ENCODE measurements around the gene ARSI. TPM values are rescaled to one million over a fixed set of nuclear protein-coding genes. Genes with fewer than 3 reads are reported as not detected.

Gene ARSI
- total RNA-seq (2022; extraction: Qiagen RNA extraction; ENCODE audit: low read depth): 33.5 to 52.9 TPM (median 42.9 TPM) in 5 replicates

DNA sequence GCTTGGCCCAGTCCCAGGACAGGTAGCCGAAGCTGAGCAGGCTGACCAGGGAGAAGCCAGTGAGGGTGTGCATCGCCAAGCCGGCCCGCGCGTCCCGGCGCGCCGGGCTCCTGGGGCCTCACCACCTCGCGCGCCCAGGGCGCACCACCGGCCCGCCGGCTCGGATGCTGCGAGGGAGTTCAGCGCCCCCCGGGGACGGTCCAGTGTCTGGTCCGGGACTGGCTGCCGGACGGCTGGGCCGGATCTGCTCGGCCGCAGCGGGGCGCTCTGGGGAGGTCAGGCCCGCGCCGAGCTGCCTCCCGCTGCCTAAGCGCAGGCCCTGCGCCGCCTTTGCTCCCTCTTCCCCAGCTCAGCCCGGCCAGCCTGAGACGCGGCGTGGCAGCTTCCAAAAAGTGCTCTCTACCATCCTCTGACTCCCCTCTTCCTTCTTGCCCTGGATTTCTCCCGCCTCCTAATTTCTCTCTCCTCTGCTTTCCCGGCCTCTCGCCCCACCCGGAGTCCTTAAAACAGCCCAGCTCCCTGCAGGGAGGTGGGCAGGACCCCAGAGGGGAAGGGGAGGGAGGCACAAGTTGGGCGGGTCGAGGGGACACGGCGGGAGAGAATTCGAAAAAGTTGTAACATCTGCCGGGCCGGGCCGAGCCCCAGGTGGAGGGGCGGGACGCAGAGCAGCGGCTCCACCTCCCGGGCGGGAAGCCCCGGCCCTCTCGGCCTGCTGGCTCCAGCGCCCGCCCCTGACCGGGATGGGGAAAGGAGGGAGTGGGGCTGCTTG, at the start of gene ARSI:
ARSI (minus strand) TSS at position 605 of the 769 bp plus-strand sequence; CDS start at position 73, 532 bp downstream.

DNA sequence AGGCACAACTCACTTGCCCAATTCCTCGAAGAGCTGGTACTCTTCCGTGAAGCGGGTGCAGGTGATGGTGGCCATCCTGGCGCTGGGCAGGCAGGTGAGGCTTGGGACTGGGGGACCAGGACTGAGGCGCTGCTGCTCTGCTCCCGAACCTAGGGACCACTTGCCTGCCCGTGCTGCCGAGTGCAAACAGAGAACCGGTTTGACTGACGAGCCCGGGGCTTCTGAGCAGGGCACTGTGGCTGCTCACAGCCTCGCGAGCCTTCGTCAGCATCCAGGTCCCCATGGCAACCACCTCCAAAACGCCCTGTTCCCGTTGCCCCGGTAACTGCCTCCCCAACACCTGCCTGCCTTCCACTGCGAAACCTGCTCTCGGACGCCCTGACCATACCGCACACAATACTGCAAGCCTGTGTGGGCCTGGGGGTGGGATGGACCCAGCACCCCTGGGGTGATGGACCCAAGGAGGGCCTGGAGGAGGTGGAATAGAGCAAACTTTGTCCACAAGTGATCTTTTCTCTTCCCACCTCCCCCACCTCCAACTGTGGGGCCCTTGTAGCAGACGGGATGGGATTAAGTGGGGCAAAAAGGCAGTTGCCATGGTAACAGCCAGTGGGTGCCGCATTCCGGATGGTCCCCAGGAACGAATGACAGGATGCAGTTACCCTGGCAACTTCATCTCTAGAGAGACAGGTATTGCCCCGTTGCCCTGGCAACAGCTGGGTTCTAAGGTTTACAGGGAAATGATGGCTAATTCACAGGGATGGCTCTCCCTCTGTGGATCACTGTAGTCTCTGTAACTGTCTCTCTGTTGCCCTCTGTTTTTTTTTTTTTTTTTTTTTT, 12.9 kb downstream of the ARSI start, which contains the start of gene CAMK2A:
CAMK2A (minus strand) TSS at position 223 of the 840 bp plus-strand sequence; CDS start at position 75, 148 bp downstream.

Other genes with a start within 250 kb of the ARSI start
- gene CSF1R, start 216.4 kb downstream of the ARSI start, total RNA-seq (2022; extraction: Qiagen RNA extraction; ENCODE audit: low read depth): 0.07 to 0.23 TPM (median 0.15 TPM) in 4 of 5 replicates, not detected in the other
- 0.08 to 0.34 TPM (median 0.18 TPM) in 5 replicates for gene PDGFRB, start 147.1 kb downstream of the ARSI start, total RNA-seq (2022; extraction: Qiagen RNA extraction; ENCODE audit: low read depth)
- gene CDX1, start 136.1 kb downstream of the ARSI start, total RNA-seq (2022; extraction: Qiagen RNA extraction; ENCODE audit: low read depth): not detected in 5 replicates
- 0.01 to 0.07 TPM in 2 of 5 replicates, not detected in the others for gene SLC6A7, start 112.8 kb downstream of the ARSI start, total RNA-seq (2022; extraction: Qiagen RNA extraction; ENCODE audit: low read depth)
- 0.87 to 1.4 TPM (median 1.1 TPM) in 5 replicates for gene CAMK2A, start 13.1 kb downstream of the ARSI start, total RNA-seq (2022; extraction: Qiagen RNA extraction; ENCODE audit: low read depth)
- 76.5 to 93.8 TPM (median 86.2 TPM) in 5 replicates for gene TCOF1, start 54.8 kb upstream of the ARSI start, total RNA-seq (2022; extraction: Qiagen RNA extraction; ENCODE audit: low read depth)
- gene CD74, start 110.0 kb upstream of the ARSI start, total RNA-seq (2022; extraction: Qiagen RNA extraction; ENCODE audit: low read depth): 0.08 to 0.10 TPM (median 0.09 TPM) in 3 of 5 replicates, not detected in the others
- gene RPS14, start 146.8 kb upstream of the ARSI start, total RNA-seq (2022; extraction: Qiagen RNA extraction; ENCODE audit: low read depth): 2,817 to 3,200 TPM (median 3,076 TPM) in 5 replicates
- gene NDST1, start 205.2 kb upstream of the ARSI start, total RNA-seq (2022; extraction: Qiagen RNA extraction; ENCODE audit: low read depth): 46.7 to 73.2 TPM (median 59.2 TPM) in 5 replicates